IMR-90 (cell line): ENCODE measurements around the gene GHR.

Experiments
- CTCF ChIP-seq: conservative IDR thresholded peaks from 2 replicates; pipeline ENCODE4 v1.5.1; 2012; ENCODE audit warnings: mild to moderate bottlenecking, low read depth, low read length, improper control_type of control experiment
- MAFK ChIP-seq: IDR thresholded peaks from 2 replicates; pipeline ENCODE4 v1.6.1; 2012; ENCODE audit warnings: low read depth, low read length, improper control_type of control experiment
- POLR2A ChIP-seq: IDR thresholded peaks from 2 replicates; pipeline ENCODE4 v1.6.1; 2012; ENCODE audit warnings: mild to moderate bottlenecking, low read depth, low read length

DNA sequence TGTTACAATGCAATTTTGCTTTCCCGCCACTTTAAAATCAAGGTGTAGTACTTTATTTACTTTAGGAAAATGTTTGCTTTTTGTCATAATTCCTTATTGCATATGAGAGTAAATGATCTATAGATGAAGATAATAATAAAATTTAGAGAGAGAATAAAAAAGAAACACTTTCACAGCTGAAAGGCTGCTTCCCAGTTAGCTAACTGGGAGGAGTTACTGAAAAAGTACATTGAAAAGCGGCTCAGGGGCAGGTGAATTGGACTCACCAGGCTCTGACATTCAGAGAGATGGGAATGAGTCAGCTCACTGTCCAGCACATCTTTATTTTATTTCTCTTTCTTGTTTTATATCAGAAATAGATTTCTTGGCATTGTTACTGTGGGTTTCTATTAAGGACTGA lies 201.7 kb downstream of the GHR start:
- TF ChIP-seq CTCF: no peak
- TF ChIP-seq POLR2A: no peak
- no peak for TF ChIP-seq MAFK
